HCT116 (cell line): ENCODE data around the gene UMAD1. TPM values are rescaled to one million over a fixed set of nuclear protein-coding genes. Genes with fewer than 3 reads are reported as not detected.
"Not testable (repeated sequence)": the region's sequence is repeated elsewhere in the genome, so short reads cannot be mapped to it uniquely, and the experiment has no call there.

Experiments used
- ATAC-seq: fragments of 200-7000 bp; cut with Tn5 transposase; 2 replicates; pipeline ENCODE4 v1.9.1; 2020; ENCODE audit warnings: mild to moderate bottlenecking, moderate library complexity
- BruUV-seq: library from RNA; stranded (reverse); fragments of 400-500 nt; replicated peaks from 2 replicates; lab custom pipeline; 2021; lab: Mats Ljungman, UMichigan
- CTCF ChIA-PET: fragments of 300-600 bp; sonication (Branson Sonifier 250); formaldehyde crosslinking; loops from one replicate; lab custom pipeline; 2021; ENCODE audit warnings: antibody characterized with exemption; lab: Charles Lee
- POLR2A ChIA-PET: fragments of 300-600, 350-600 bp; sonication (Branson Sonifier 250); formaldehyde crosslinking; loops from one replicate; lab custom pipeline; 2021; ENCODE audit warnings: antibody characterized with exemption; lab: Charles Lee
- RAD21 ChIA-PET, 2 experiments: fragments of 300-600 bp; sonication (Branson Sonifier 250); formaldehyde crosslinking; loops; one replicate each; lab custom pipeline; 2023; ENCODE audit warnings: low total read pairs in 2 of 2; ENCODE audit not compliant: uncharacterized antibody in 2 of 2, unreplicated experiment in 2 of 2, low non-redundant PET in 1 of 2; lab: Charles Lee
- DNase-seq: peaks from one replicate; pipeline ENCODE4 v3.0.0-alpha.2; 2010; ENCODE audit warnings: low read depth, low spot score
- H2AFZ ChIP-seq: fragments of 200-600 bp; shearing (Covaris generic), sonication (generic); 2 replicates; pipeline ENCODE4 v1.6.1; 2017; ENCODE audit warnings: low read depth, mixed run types, mixed read lengths, antibody characterized with exemption, low read length; ENCODE audit not compliant: poor library complexity, severe bottlenecking
- H3K27ac ChIP-seq: 2 replicates; pipeline ENCODE4 v1.5.1; 2012; ENCODE audit warnings: low read depth, low read length
- H3K27me3 ChIP-seq: fragments of 200-600 bp; sonication (generic); 2 replicates; pipeline ENCODE4 v1.6.1; 2016; ENCODE audit warnings: mixed run types, low read length, mixed read lengths; ENCODE audit not compliant: insufficient read depth
- H3K36me3 ChIP-seq, 2 experiments: fragments of 200-500 bp in 1 of 2; fragments of 200-600 bp in 1 of 2; sonication (Bioruptor generic) in 1 of 2; sonication (generic) in 1 of 2; 2 replicates each; pipeline versions ENCODE4 v1.5.1 to v1.6.1; 2014 to 2016; ENCODE audit warnings: low read length in 2 of 2, inconsistent platforms in 1 of 2, mixed read lengths in 1 of 2, mixed run types in 1 of 2; ENCODE audit not compliant: insufficient read depth in 2 of 2, control insufficient read depth in 1 of 2
- H3K4me1 ChIP-seq, 2 experiments: fragments of 200-600 bp in 1 of 2; sonication (generic) in 1 of 2; 2 replicates each; pipeline versions ENCODE4 v1.5.1 to v1.6.1; 2012 to 2017; ENCODE audit warnings: low read length in 2 of 2, inconsistent platforms in 1 of 2, mild to moderate bottlenecking in 1 of 2, mixed read lengths in 1 of 2, mixed run types in 1 of 2, moderate library complexity in 1 of 2; ENCODE audit not compliant: insufficient read depth in 2 of 2, control insufficient read depth in 1 of 2
- H3K4me2 ChIP-seq: fragments of 200-600 bp; sonication (generic); 2 replicates; pipeline ENCODE4 v1.6.1; 2017; ENCODE audit warnings: mixed run types, low read length, mixed read lengths
- H3K4me3 ChIP-seq, 2 experiments: fragments of 200-600 bp in 1 of 2; sonication (generic) in 1 of 2; replicated peaks in 1 of 2; 2 replicates each; pipeline ENCODE4 v1.5.1; 2011 to 2016; ENCODE audit warnings: low read length in 2 of 2, control low read depth in 1 of 2, low read depth in 1 of 2, mild to moderate bottlenecking in 1 of 2, mixed read lengths in 1 of 2, mixed run types in 1 of 2
- H3K79me2 ChIP-seq: fragments of 200-600 bp; sonication (generic); 2 replicates; pipeline ENCODE4 v1.6.1; 2017; ENCODE audit warnings: mild to moderate bottlenecking, mixed run types, low read length, moderate library complexity, mixed read lengths; ENCODE audit not compliant: insufficient read depth
- H3K9ac ChIP-seq: fragments of 200-600 bp; sonication (generic); 2 replicates; pipeline ENCODE4 v1.6.1; 2016; ENCODE audit warnings: low read length, mixed read lengths
- H3K9me2 ChIP-seq: fragments of 200-600 bp; sonication (generic), shearing (Covaris generic); 2 replicates; pipeline ENCODE4 v1.6.1; 2017; ENCODE audit warnings: mixed run types, mild to moderate bottlenecking, moderate library complexity; ENCODE audit not compliant: insufficient read depth
- H3K9me3 ChIP-seq, 2 experiments: fragments of 200-500 bp in 1 of 2; fragments of 200-600 bp in 1 of 2; sonication (Bioruptor generic) in 1 of 2; sonication (generic) in 1 of 2; 2 replicates each; pipeline ENCODE4 v1.6.1; 2014 to 2017; ENCODE audit warnings: low read length in 2 of 2, mixed read lengths in 2 of 2, inconsistent platforms in 1 of 2, low read depth in 1 of 2, mild to moderate bottlenecking in 1 of 2, mixed run types in 1 of 2, moderate library complexity in 1 of 2; ENCODE audit not compliant: control insufficient read depth in 1 of 2, insufficient read depth in 1 of 2
- H4K20me1 ChIP-seq: fragments of 200-600 bp; sonication (generic), shearing (Covaris generic); 2 replicates; pipeline ENCODE4 v1.6.1; 2017; ENCODE audit warnings: mixed run types, mild to moderate bottlenecking, moderate library complexity; ENCODE audit not compliant: insufficient read depth
- CBX3 ChIP-seq: IDR thresholded peaks from 2 replicates; pipeline ENCODE4 v1.6.1; 2012; ENCODE audit warnings: low read depth
- CEBPB ChIP-seq: IDR thresholded peaks from 2 replicates; pipeline ENCODE4 v1.6.1; 2012; ENCODE audit warnings: low read depth
- ELF1 ChIP-seq: IDR thresholded peaks from 2 replicates; pipeline ENCODE4 v1.6.1; 2012; ENCODE audit warnings: low read depth, borderline replicate concordance
- EZH2 ChIP-seq: fragments of 200-600 bp; sonication (generic); IDR thresholded peaks from 2 replicates; pipeline ENCODE4 v1.6.1; 2017; ENCODE audit warnings: antibody characterized with exemption, mixed run types
- EZH2phosphoT487 ChIP-seq: fragments of 200-600 bp; IDR thresholded peaks from 2 replicates; pipeline ENCODE4 v1.6.1; 2018; ENCODE audit warnings: antibody characterized with exemption, borderline replicate concordance
- MAX ChIP-seq: IDR thresholded peaks from 2 replicates; pipeline ENCODE4 v1.6.1; 2012
- POLR2A ChIP-seq: IDR thresholded peaks from 2 replicates; pipeline ENCODE4 v1.7.0; 2011; ENCODE audit warnings: borderline replicate concordance; ENCODE audit not compliant: insufficient read depth, insufficient read length; ENCODE audit errors: extremely low read depth
- RAD21 ChIP-seq: IDR thresholded peaks from 2 replicates; pipeline ENCODE4 v1.6.1; 2012; ENCODE audit warnings: low read depth, mild to moderate bottlenecking
- SP1 ChIP-seq: IDR thresholded peaks from 2 replicates; pipeline ENCODE4 v1.6.1; 2012; ENCODE audit warnings: low read depth
- SRF ChIP-seq: IDR thresholded peaks from 2 replicates; pipeline ENCODE4 v1.6.1; 2012; ENCODE audit warnings: low read depth
- TCF7L2 ChIP-seq: IDR thresholded peaks from 2 replicates; pipeline ENCODE4 v1.7.0; 2011; ENCODE audit warnings: borderline replicate concordance, inconsistent platforms; ENCODE audit not compliant: insufficient read depth, insufficient read length; ENCODE audit errors: extremely low read depth
- YY1 ChIP-seq: IDR thresholded peaks from 2 replicates; pipeline ENCODE4 v1.6.1; 2011; ENCODE audit warnings: low read length, low read depth, moderate library complexity, mild to moderate bottlenecking; ENCODE audit not compliant: insufficient replicate concordance; ENCODE audit errors: extremely low read depth
- ZBTB33 ChIP-seq: IDR thresholded peaks from 2 replicates; pipeline ENCODE4 v1.6.1; 2011; ENCODE audit warnings: mild to moderate bottlenecking, low read length, moderate library complexity; ENCODE audit not compliant: insufficient replicate concordance; ENCODE audit errors: extremely low read depth
- ZNF274 ChIP-seq: fragments of 200-500 bp; sonication (Bioruptor generic); IDR thresholded peaks from 2 replicates; pipeline ENCODE4 v1.6.1; 2014; ENCODE audit warnings: mild to moderate bottlenecking, low read depth, low read length, inconsistent platforms
- intact Hi-C: fragments of 100-400 bp; cut with micrococcal nuclease; formaldehyde crosslinking; loops from 2 replicates; pipeline ENCODE4 v1.10.0; 2022
- total RNA-seq: library from RNA; stranded (reverse); gene quantifications from one replicate; pipeline ENCODE4 v1.2.1, GENCODE V29; 2021; ENCODE audit not compliant: unreplicated experiment
- TF ChIP-seq, protein P1 (sequence below): IDR thresholded peaks from 2 replicates; pipeline ENCODE4 v1.6.1; 2012; ENCODE audit warnings: low read depth

The UMAD1 gene
- total RNA-seq, 1 experiment from 2014 or later: 12.7 TPM

DNA sequence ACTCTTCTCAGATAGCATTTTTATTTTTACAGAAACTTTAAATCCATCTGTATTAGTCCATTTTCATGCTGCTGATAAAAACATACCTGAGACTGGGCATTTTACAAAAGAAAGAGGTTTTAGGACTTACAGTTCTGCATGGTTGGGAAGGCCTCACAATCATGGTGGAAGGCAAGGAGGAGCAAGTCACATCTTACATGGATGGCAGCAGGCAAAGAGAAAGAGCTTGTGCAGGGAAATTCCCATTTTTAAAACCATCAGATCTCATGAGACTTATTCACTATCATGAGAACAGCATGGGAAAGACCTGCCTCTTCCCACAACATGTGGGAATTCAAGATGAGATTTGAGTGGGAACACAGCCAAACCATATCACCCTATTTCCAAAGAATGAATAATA is 184.7 kb downstream of the UMAD1 start:
- not testable (repeated sequence) for ATAC-seq, BruUV-seq

DNA sequence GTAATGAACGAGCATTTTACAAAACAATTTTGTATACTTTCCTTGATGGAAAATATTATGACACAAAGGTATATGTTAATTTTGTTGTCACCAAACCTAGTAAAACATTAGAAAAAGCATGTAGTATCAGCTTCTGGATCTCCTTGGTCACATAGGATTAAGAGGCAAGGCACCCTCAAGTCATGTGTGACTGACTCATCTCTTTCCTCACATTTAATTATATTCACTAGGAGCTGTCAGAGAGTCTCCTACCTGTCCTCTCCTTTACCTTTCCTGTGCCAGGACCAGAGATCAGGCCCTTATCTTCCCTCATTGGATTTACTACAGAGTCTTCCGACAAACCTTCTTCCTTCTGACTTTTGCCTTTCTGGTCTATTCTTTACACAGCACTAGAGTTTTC is 189.1 kb downstream of the UMAD1 start:
- ATAC-seq: no peak
- no peak overlapping the region for H3K4me3 ChIP-seq
- H3K27me3 ChIP-seq: no peaks in the 10 kb centered on the region
- H3K9me3 ChIP-seq: no peaks in the 10 kb centered on the region
- CTCF ChIA-PET: no interaction called here
- no peaks in the 10 kb centered on the region for H3K36me3 ChIP-seq
- RAD21 ChIA-PET: no interaction called here
- no peaks in the 10 kb centered on the region for H3K79me2 ChIP-seq
- no TSS peak for BruUV-seq
- no peak overlapping the region for H3K4me2 ChIP-seq
- no peaks in the 10 kb centered on the region for H3K9me2 ChIP-seq
- intact Hi-C loops: no loop called here
- no peak overlapping the region for H3K27ac ChIP-seq
- no peak overlapping the region for H3K9ac ChIP-seq
- DNase-seq: no peak
- H3K4me1 ChIP-seq: no peaks in the 10 kb centered on the region
- H2AFZ ChIP-seq: no peak overlapping the region
- no peaks in the 10 kb centered on the region for H4K20me1 ChIP-seq
- POLR2A ChIA-PET: no interaction called here
- TF ChIP-seq TCF7L2 (no peak), SRF (no peak), YY1 (no peak), POLR2A (no peak), RAD21 (no peak), EZH2 (no peak), CBX3 (no peak), CEBPB (no peak), ZBTB33 (no peak), SP1 (no peak), ZNF274 (no peak), ELF1 (no peak), MAX (no peak), EZH2phosphoT487 (no peak)
- TF ChIP-seq, protein P1, sequence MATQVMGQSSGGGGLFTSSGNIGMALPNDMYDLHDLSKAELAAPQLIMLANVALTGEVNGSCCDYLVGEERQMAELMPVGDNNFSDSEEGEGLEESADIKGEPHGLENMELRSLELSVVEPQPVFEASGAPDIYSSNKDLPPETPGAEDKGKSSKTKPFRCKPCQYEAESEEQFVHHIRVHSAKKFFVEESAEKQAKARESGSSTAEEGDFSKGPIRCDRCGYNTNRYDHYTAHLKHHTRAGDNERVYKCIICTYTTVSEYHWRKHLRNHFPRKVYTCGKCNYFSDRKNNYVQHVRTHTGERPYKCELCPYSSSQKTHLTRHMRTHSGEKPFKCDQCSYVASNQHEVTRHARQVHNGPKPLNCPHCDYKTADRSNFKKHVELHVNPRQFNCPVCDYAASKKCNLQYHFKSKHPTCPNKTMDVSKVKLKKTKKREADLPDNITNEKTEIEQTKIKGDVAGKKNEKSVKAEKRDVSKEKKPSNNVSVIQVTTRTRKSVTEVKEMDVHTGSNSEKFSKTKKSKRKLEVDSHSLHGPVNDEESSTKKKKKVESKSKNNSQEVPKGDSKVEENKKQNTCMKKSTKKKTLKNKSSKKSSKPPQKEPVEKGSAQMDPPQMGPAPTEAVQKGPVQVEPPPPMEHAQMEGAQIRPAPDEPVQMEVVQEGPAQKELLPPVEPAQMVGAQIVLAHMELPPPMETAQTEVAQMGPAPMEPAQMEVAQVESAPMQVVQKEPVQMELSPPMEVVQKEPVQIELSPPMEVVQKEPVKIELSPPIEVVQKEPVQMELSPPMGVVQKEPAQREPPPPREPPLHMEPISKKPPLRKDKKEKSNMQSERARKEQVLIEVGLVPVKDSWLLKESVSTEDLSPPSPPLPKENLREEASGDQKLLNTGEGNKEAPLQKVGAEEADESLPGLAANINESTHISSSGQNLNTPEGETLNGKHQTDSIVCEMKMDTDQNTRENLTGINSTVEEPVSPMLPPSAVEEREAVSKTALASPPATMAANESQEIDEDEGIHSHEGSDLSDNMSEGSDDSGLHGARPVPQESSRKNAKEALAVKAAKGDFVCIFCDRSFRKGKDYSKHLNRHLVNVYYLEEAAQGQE: no peak

More for the DNA sequence above, 184.7 kb downstream of the UMAD1 start:
- DNase-seq, POLR2A ChIA-PET, H3K9me2 ChIP-seq, RAD21 ChIA-PET, H3K9me3 ChIP-seq, H4K20me1 ChIP-seq, H3K4me2 ChIP-seq, H3K4me3 ChIP-seq, H3K27ac ChIP-seq, H3K9ac ChIP-seq, H3K79me2 ChIP-seq, H2AFZ ChIP-seq, H3K27me3 ChIP-seq, H3K4me1 ChIP-seq, intact Hi-C loops, CTCF ChIA-PET, H3K36me3 ChIP-seq: not testable (repeated sequence)
